ENCODE measurements around the gene PGA5. TPM values are rescaled to one million over a fixed set of nuclear protein-coding genes. Genes with fewer than 3 reads are reported as not detected.

The PGA5 gene
- total RNA-seq, 4 donors from 2014 or later, result not detected

GRCh38 chr11:61283613-61284012 is 42.6 kb downstream of the PGA5 start:
- H3K27me3 ChIP-seq, result no peaks in the 10 kb centered on the region
- no peaks in the 10 kb centered on the region for H3K36me3 ChIP-seq
- DNase-seq, result no peak
- no peaks in the 10 kb centered on the region for H3K9me3 ChIP-seq
- H3K27ac ChIP-seq, result no peak overlapping the region
- H3K4me1 ChIP-seq, result no peaks in the 10 kb centered on the region
- no peak overlapping the region for H3K4me3 ChIP-seq
- no peak for TF ChIP-seq CTCF (IDR thresholded peaks at IDR 0.05)
- TF ChIP-seq POLR2A (IDR thresholded peaks at IDR 0.05), result no peak

- H3K36me3 ChIP-seq, result no peaks in the 10 kb centered on the region
- H3K9me3 ChIP-seq, result no peaks in the 10 kb centered on the region
- no peak overlapping the region for H3K4me3 ChIP-seq
- TF ChIP-seq CTCF (IDR thresholded peaks at IDR 0.05) (no peak), POLR2A (IDR thresholded peaks at IDR 0.05) (no peak)
- H3K4me1 ChIP-seq, result no peaks in the 10 kb centered on the region
- DNase-seq, result no peak
- no peaks in the 10 kb centered on the region for H3K27me3 ChIP-seq
- no peak overlapping the region for H3K27ac ChIP-seq
Observed at GRCh38 chr11:61287338-61287977, 46.5 kb downstream of the PGA5 start.

- peaks cover 0 to 25% (median 16%) of the 10 kb centered on the region in 4 donors for H3K4me1 ChIP-seq
- H3K27me3 ChIP-seq, result peaks cover 0 to 12% of the 10 kb centered on the region in 2 donors
- H3K27ac ChIP-seq, result no peak overlapping the region
- no peak for DNase-seq
- TF ChIP-seq CTCF (IDR thresholded peaks at IDR 0.05) (no peak), POLR2A (IDR thresholded peaks at IDR 0.05) (no peak)
- H3K36me3 ChIP-seq, result no peaks in the 10 kb centered on the region
- no peaks in the 10 kb centered on the region for H3K9me3 ChIP-seq
- H3K4me3 ChIP-seq, result no peak overlapping the region
Observed at GRCh38 chr11:61290905-61291690, 50.1 kb downstream of the PGA5 start.

- Histone ChIP-seq H3K4me3 (no peak overlapping the region), H3K36me3 (no peaks in the 10 kb centered on the region), H3K27me3 (peaks cover 0 to 12% of the 10 kb centered on the region in 2 donors), H3K4me1 (peaks cover 0 to 25% (median 16%) of the 10 kb centered on the region in 4 donors), H3K27ac (no peak overlapping the region), H3K9me3 (no peaks in the 10 kb centered on the region)
- no peak for DNase-seq
- TF ChIP-seq CTCF (IDR thresholded peaks at IDR 0.05) (no peak), POLR2A (IDR thresholded peaks at IDR 0.05) (no peak)
Observed at GRCh38 chr11:61292356-61292755, 51.4 kb downstream of the PGA5 start.

GRCh38 chr11:61293867-61294716 is 53.1 kb downstream of the PGA5 start:
- no peaks in the 10 kb centered on the region for H3K9me3 ChIP-seq
- H3K27me3 ChIP-seq, result peaks cover 0 to 12% of the 10 kb centered on the region in 2 donors
- peaks cover 0 to 3% (median 0%) of the 10 kb centered on the region in 3 donors for H3K36me3 ChIP-seq
- no peak overlapping the region for H3K27ac ChIP-seq
- no peak for DNase-seq
- peak overlapping the region; percentile 40 to 66 (median 60) for H3K4me3 ChIP-seq
- TF ChIP-seq CTCF (IDR thresholded peaks at IDR 0.05) (no peak), POLR2A (IDR thresholded peaks at IDR 0.05) (no peak)
- H3K4me1 ChIP-seq, result peaks cover 0 to 28% (median 16%) of the 10 kb centered on the region in 4 donors
